SJCRH30 (cell line): ENCODE results near the gene FOXN4. TPM values are rescaled to one million over a fixed set of nuclear protein-coding genes. Genes with fewer than 3 reads are reported as not detected.

Source experiments
- DNase-seq, 2 experiments: peaks; one replicate each; pipeline ENCODE4 v3.0.0-alpha.2; 2015 to 2020
- H3K27ac ChIP-seq: fragments of 250-450 bp; sonication (Bioruptor Pico); 2 replicates; pipeline ENCODE4 v1.5.1; 2020; ENCODE audit warnings: mild to moderate bottlenecking, moderate library complexity
- H3K27me3 ChIP-seq: fragments of 250-450 bp; sonication (Bioruptor Pico); 2 replicates; pipeline ENCODE4 v1.5.1; 2020; ENCODE audit warnings: mild to moderate bottlenecking, moderate library complexity
- H3K36me3 ChIP-seq: fragments of 250-450 bp; sonication (Bioruptor Pico); 2 replicates; pipeline ENCODE4 v1.5.1; 2020; ENCODE audit warnings: mild to moderate bottlenecking, moderate library complexity
- H3K4me1 ChIP-seq: fragments of 250-450 bp; sonication (Bioruptor Pico); 2 replicates; pipeline ENCODE4 v1.5.1; 2020; ENCODE audit warnings: mild to moderate bottlenecking, moderate library complexity
- H3K4me3 ChIP-seq: fragments of 250-450 bp; sonication (Bioruptor Pico); 2 replicates; pipeline ENCODE4 v1.5.1; 2020; ENCODE audit warnings: mild to moderate bottlenecking, moderate library complexity
- H3K9me3 ChIP-seq: fragments of 250-450 bp; sonication (Bioruptor Pico); replicated peaks from 2 replicates; pipeline ENCODE4 v1.5.1; 2020; ENCODE audit warnings: mild to moderate bottlenecking, moderate library complexity
- total RNA-seq: library from RNA; depleted of rRNA; stranded (reverse); fragments of >200 nt; shearing (Covaris generic); gene quantifications from 2 replicates; pipeline ENCODE4 v1.2.3, GENCODE V29; 2014

FOXN4 gene
- total RNA-seq, 1 experiment from 2014 or later: not detected

- no peaks in the 10 kb centered on the region for H3K4me1 ChIP-seq
- H3K4me3 ChIP-seq: no peak overlapping the region
- 0 out of 2 replicates have a peak, but pooled peaks cover 4% of the 10 kb centered on the region for H3K27me3 ChIP-seq
- H3K27ac ChIP-seq: no peak overlapping the region
- H3K9me3 ChIP-seq: no peaks in the 10 kb centered on the region
- no peak for DNase-seq
- no peaks in the 10 kb centered on the region for H3K36me3 ChIP-seq
Observed at GRCh38 chr12:109294286-109294796, 14.7 kb downstream of the FOXN4 start.

- no peaks in the 10 kb centered on the region for H3K36me3 ChIP-seq
- 0 out of 2 replicates have a peak, but pooled peaks cover 4% of the 10 kb centered on the region for H3K27me3 ChIP-seq
- no peaks in the 10 kb centered on the region for H3K9me3 ChIP-seq
- H3K4me3 ChIP-seq: no peak overlapping the region
- no peaks in the 10 kb centered on the region for H3K4me1 ChIP-seq
- DNase-seq: no peak
- no peak overlapping the region for H3K27ac ChIP-seq
Observed at GRCh38 chr12:109293106-109293505, 16.0 kb downstream of the FOXN4 start.

- DNase-seq: no peak
- Histone ChIP-seq H3K36me3 (no peaks in the 10 kb centered on the region), H3K4me1 (no peaks in the 10 kb centered on the region), H3K27ac (no peak overlapping the region), H3K4me3 (peak overlapping the region; percentile 53; the same call in 1 of the 2 replicates), H3K9me3 (no peaks in the 10 kb centered on the region), H3K27me3 (peaks cover 4% of the 10 kb centered on the region; the same call in 1 of the 2 replicates)
Observed at GRCh38 chr12:109292342-109292711, 16.8 kb downstream of the FOXN4 start.

- Histone ChIP-seq H3K36me3 (no peaks in the 10 kb centered on the region), H3K4me1 (no peaks in the 10 kb centered on the region), H3K27ac (no peak overlapping the region), H3K4me3 (peak overlapping the region; percentile 53), H3K27me3 (peaks cover 4% of the 10 kb centered on the region; the same call in 1 of the 2 replicates), H3K9me3 (no peaks in the 10 kb centered on the region)
- DNase-seq: peak; percentile 73 to 78
Observed at GRCh38 chr12:109291521-109292341, 17.4 kb downstream of the FOXN4 start.

- Histone ChIP-seq H3K27ac (no peak overlapping the region), H3K4me3 (peak overlapping the region; percentile 53), H3K27me3 (peaks cover 4% of the 10 kb centered on the region; the same call in 1 of the 2 replicates), H3K36me3 (no peaks in the 10 kb centered on the region), H3K9me3 (no peaks in the 10 kb centered on the region), H3K4me1 (no peaks in the 10 kb centered on the region)
- no peak for DNase-seq
Observed at GRCh38 chr12:109291117-109291516, 18.0 kb downstream of the FOXN4 start.

- Histone ChIP-seq H3K36me3 (no peaks in the 10 kb centered on the region), H3K9me3 (no peaks in the 10 kb centered on the region), H3K27ac (no peak overlapping the region), H3K4me3 (no peak overlapping the region), H3K27me3 (peaks cover 4% of the 10 kb centered on the region; the same call in 1 of the 2 replicates), H3K4me1 (no peaks in the 10 kb centered on the region)
- no peak for DNase-seq
Observed at GRCh38 chr12:109290061-109290460, 19.0 kb downstream of the FOXN4 start.

GRCh38 chr12:109289551-109289950 lies 19.5 kb downstream of the FOXN4 start:
- no peaks in the 10 kb centered on the region for H3K4me1 ChIP-seq
- no peak overlapping the region for H3K4me3 ChIP-seq
- H3K9me3 ChIP-seq: no peaks in the 10 kb centered on the region
- H3K27me3 ChIP-seq: peaks cover 4% of the 10 kb centered on the region; the same call in 1 of the 2 replicates
- no peak for DNase-seq
- H3K27ac ChIP-seq: no peak overlapping the region
- H3K36me3 ChIP-seq: no peaks in the 10 kb centered on the region

GRCh38 chr12:109289004-109289403 lies 20.1 kb downstream of the FOXN4 start:
- no peaks in the 10 kb centered on the region for H3K36me3 ChIP-seq
- no peak for DNase-seq
- peaks cover 4% of the 10 kb centered on the region; the same call in 1 of the 2 replicates for H3K27me3 ChIP-seq
- H3K4me1 ChIP-seq: no peaks in the 10 kb centered on the region
- H3K4me3 ChIP-seq: no peak overlapping the region
- no peak overlapping the region for H3K27ac ChIP-seq
- no peaks in the 10 kb centered on the region for H3K9me3 ChIP-seq

- no peak for DNase-seq
- no peak overlapping the region for H3K4me3 ChIP-seq
Observed at GRCh38 chr12:109288571-109288970, 20.5 kb downstream of the FOXN4 start.

GRCh38 chr12:109287811-109288469 lies 21.1 kb downstream of the FOXN4 start:
- Histone ChIP-seq H3K4me1 (no peaks in the 10 kb centered on the region), H3K4me3 (no peak overlapping the region), H3K9me3 (no peaks in the 10 kb centered on the region), H3K36me3 (no peaks in the 10 kb centered on the region), H3K27ac (no peak overlapping the region), H3K27me3 (peaks cover 4% of the 10 kb centered on the region; the same call in 1 of the 2 replicates)
- no peak for DNase-seq

More at GRCh38 chr12:109288571-109288970, 20.5 kb downstream of the FOXN4 start:
- Histone ChIP-seq H3K9me3 (no peaks in the 10 kb centered on the region), H3K27ac (no peak overlapping the region), H3K36me3 (no peaks in the 10 kb centered on the region), H3K27me3 (peaks cover 4% of the 10 kb centered on the region; the same call in 1 of the 2 replicates), H3K4me1 (no peaks in the 10 kb centered on the region)

- Histone ChIP-seq H3K4me1 (no peaks in the 10 kb centered on the region), H3K9me3 (no peaks in the 10 kb centered on the region), H3K36me3 (no peaks in the 10 kb centered on the region), H3K27me3 (peaks cover 2% of the 10 kb centered on the region; the same call in 1 of the 2 replicates), H3K27ac (no peak overlapping the region), H3K4me3 (no peak overlapping the region)
- no peak for DNase-seq
Observed at GRCh38 chr12:109287181-109287580, 21.9 kb downstream of the FOXN4 start.

- Histone ChIP-seq H3K4me3 (no peak overlapping the region), H3K4me1 (no peaks in the 10 kb centered on the region), H3K36me3 (no peaks in the 10 kb centered on the region), H3K27me3 (no peaks in the 10 kb centered on the region; the same call in 1 of the 2 replicates), H3K9me3 (no peaks in the 10 kb centered on the region), H3K27ac (no peak overlapping the region)
- no peak for DNase-seq
Observed at GRCh38 chr12:109286652-109287051, 22.4 kb downstream of the FOXN4 start.

- H3K4me3 ChIP-seq: no peak overlapping the region
- no peak overlapping the region for H3K27ac ChIP-seq
- no peaks in the 10 kb centered on the region for H3K36me3 ChIP-seq
- DNase-seq: no peak
- H3K9me3 ChIP-seq: no peaks in the 10 kb centered on the region
- H3K27me3 ChIP-seq: no peaks in the 10 kb centered on the region; the same call in 1 of the 2 replicates
- no peaks in the 10 kb centered on the region for H3K4me1 ChIP-seq
Observed at GRCh38 chr12:109286252-109286651, 22.8 kb downstream of the FOXN4 start.

- no peak for DNase-seq
- Histone ChIP-seq H3K4me3 (no peak overlapping the region), H3K27ac (no peak overlapping the region)
Observed at GRCh38 chr12:109284392-109284791, 24.7 kb downstream of the FOXN4 start.

GRCh38 chr12:109281452-109281851 lies 27.6 kb downstream of the FOXN4 start:
- Histone ChIP-seq H3K9me3 (no peaks in the 10 kb centered on the region), H3K27ac (no peak overlapping the region), H3K4me1 (0 out of 2 replicates have a peak, but pooled peaks cover 6% of the 10 kb centered on the region), H3K36me3 (no peaks in the 10 kb centered on the region), H3K4me3 (no peak overlapping the region), H3K27me3 (peaks cover 2% of the 10 kb centered on the region; the same call in 1 of the 2 replicates)
- DNase-seq: no peak

More at GRCh38 chr12:109284392-109284791, 24.7 kb downstream of the FOXN4 start:
- no peaks in the 10 kb centered on the region for H3K36me3 ChIP-seq
- no peaks in the 10 kb centered on the region for H3K9me3 ChIP-seq
- H3K27me3 ChIP-seq: no peaks in the 10 kb centered on the region; the same call in 1 of the 2 replicates
- H3K4me1 ChIP-seq: no peaks in the 10 kb centered on the region
